ENCODE measurements around the gene MCTP1. TPM values are rescaled to one million over a fixed set of nuclear protein-coding genes. Genes with fewer than 3 reads are reported as not detected.

Gene MCTP1
- total and polyA plus RNA-seq, 10 of the 15 experiments (the other 5 are each of a cell fraction or from before 2014, with no cell fraction given), result 12.6 to 45.9 (median 18.8) TPM

- CTCF ChIA-PET, result interaction anchor here (1.1 to 7.4 kb wide), 2 partner anchors 99 to 207 kb away, joined by 4 to 64 read pairs; no protein-coding TSS in a partner anchor
- in situ Hi-C loops (cut with MboI), result no loop called here
These were observed 109.8 kb downstream of the MCTP1 start for GRCh38 chr5:95175106-95175505.

More at GRCh38 chr5:95175106-95175505, 109.8 kb downstream of the MCTP1 start:
- SMC1A ChIA-PET (ENCODE audit: uncharacterized antibody, unreplicated experiment), result interaction anchor here (0.8 to 1.5 kb wide), 4 partner anchors 9 to 71 kb away, joined by 3 to 6 read pairs (median 4); no protein-coding TSS in a partner anchor
- Histone ChIP-seq H4K20me1 (ENCODE audit: control insufficient read depth, insufficient read depth) (no peaks in the 10 kb centered on the region), H3K79me2 (ENCODE audit: control insufficient read depth, insufficient read depth, low read length) (no peaks in the 10 kb centered on the region), H3K27me3 (replicated peaks in 1 of 2; ENCODE audit: control insufficient read depth in 2 of 2, insufficient read depth in 2 of 2, low read length in 1 of 2) (no peaks in the 10 kb centered on the region), H3K27ac (ENCODE audit: control insufficient read depth, insufficient read depth) (no peak overlapping the region), H3K4me3 (no peak overlapping the region), H3K9ac (ENCODE audit: control insufficient read depth, insufficient read depth, low read length) (no peak overlapping the region), H3K4me1 (ENCODE audit: control insufficient read depth, insufficient read depth, low read length) (no peaks in the 10 kb centered on the region), H3K9me3 (replicated peaks; ENCODE audit: control insufficient read depth, insufficient read depth, low read length) (no peaks in the 10 kb centered on the region; the same call in 2 of the 3 replicates), H2AFZ (ENCODE audit: control insufficient read depth, low read depth, low read length) (no peak overlapping the region), H3K36me3 (ENCODE audit: control insufficient read depth in 2 of 2, insufficient read depth in 2 of 2, low read length in 1 of 2) (no peaks in the 10 kb centered on the region), H3K4me2 (ENCODE audit: control insufficient read depth, insufficient read depth) (no peak overlapping the region)
- ATAC-seq, result no peak
- POLR2A ChIA-PET, result no interaction called here
- RAD21 ChIA-PET (ENCODE audit: unreplicated experiment), result no interaction called here
- no TSS peak for BruUV-seq (replicated peaks)
- TF ChIP-seq SPI1 (IDR thresholded peaks at IDR 0.05; ENCODE audit: borderline replicate concordance, insufficient read depth, low read depth, low read length) (no peak), USF1 (IDR thresholded peaks at IDR 0.05; ENCODE audit: borderline replicate concordance, extremely low read length, insufficient read depth, low read depth, low read length) (no peak), ZBTB11 (CRISPR knock-in tag; IDR thresholded peaks at IDR 0.05) (no peak), POLR2AphosphoS2 (IDR thresholded peaks at IDR 0.05; ENCODE audit: low read depth, low read length) (no peak), ZZZ3 (IDR thresholded peaks at IDR 0.05; ENCODE audit: control insufficient read depth, insufficient read length, low read depth) (no peak), RAD21 (IDR thresholded peaks at IDR 0.05; ENCODE audit: insufficient read depth, low read depth, low read length) (no peak), ZNF24 (IDR thresholded peaks at IDR 0.05) (no peak), SIN3A (IDR thresholded peaks at IDR 0.05; ENCODE audit: low read depth, low read length) (no peak)
- 33% methylated on average over 3 of the region's 3 CpGs for WGBS (ENCODE audit: insufficient coverage, insufficient replicate concordance, low lambda C conversion rate, missing lambda C conversion rate)
- DNase-seq (ENCODE audit: low read depth, low spot score), result no peak
- FAIRE-seq, result no peak
- intact Hi-C loops (cut with micrococcal nuclease; ENCODE audit: unreplicated experiment), result no loop called here

All from GM12878 (cell line).